Lower lobe of right lung (tissue), 2 donors: ENCODE data around the gene NDUFA8. TPM values are rescaled to one million over a fixed set of nuclear protein-coding genes. Genes with fewer than 3 reads are reported as not detected.

Source experiments
- ATAC-seq, 2 donors: fragments of 200-7000 bp; cut with Tn5 transposase; one replicate each; pipeline ENCODE4 v1.9.1; 2020 to 2022; ENCODE audit warnings: mild to moderate bottlenecking in 2 of 2, moderate library complexity in 2 of 2
- DNase-seq: peaks from one replicate; pipeline ENCODE4 v3.0.0-alpha.2; 2020
- H3K27ac ChIP-seq: fragments of 200-600 bp; one replicate; pipeline ENCODE4 v1.8.0; 2022
- H3K27me3 ChIP-seq: fragments of 200-600 bp; one replicate; pipeline ENCODE4 v1.8.0; 2022; ENCODE audit warnings: low read depth
- H3K36me3 ChIP-seq: fragments of 200-600 bp; one replicate; pipeline ENCODE4 v1.8.0; 2022; ENCODE audit warnings: mild to moderate bottlenecking
- H3K4me1 ChIP-seq: fragments of 200-600 bp; one replicate; pipeline ENCODE4 v1.8.0; 2022
- H3K4me3 ChIP-seq: fragments of 200-600 bp; one replicate; pipeline ENCODE4 v1.8.0; 2022; ENCODE audit warnings: mild to moderate bottlenecking
- H3K9me3 ChIP-seq: fragments of 200-600 bp; one replicate; pipeline ENCODE4 v1.8.0; 2022
- intact Hi-C: fragments of 100-400 bp; cut with DNase I; formaldehyde crosslinking; loops from one replicate; pipeline ENCODE4 v1.11.0; 2022
- total RNA-seq: library from RNA; stranded (reverse); fragmentation: NEBNext Ultra II Directional; extraction: Animal tissue kit (Norgen Biotek cat#: 25700); gene quantifications from one replicate; pipeline ENCODE4 v1.2.1, GENCODE V29; 2021
- TF ChIP-seq, protein P1 (sequence below): fragments of 200-600 bp; IDR thresholded peaks from one replicate; pipeline ENCODE4 v1.8.0; 2022; ENCODE audit warnings: antibody characterized with exemption, mild to moderate bottlenecking
- donor health status: DM: no; HTN: yes; CAD: no; lungs with severe emphysema.

Gene NDUFA8
- total RNA-seq, 1 donor from 2014 or later = 38.5 TPM

DNA sequence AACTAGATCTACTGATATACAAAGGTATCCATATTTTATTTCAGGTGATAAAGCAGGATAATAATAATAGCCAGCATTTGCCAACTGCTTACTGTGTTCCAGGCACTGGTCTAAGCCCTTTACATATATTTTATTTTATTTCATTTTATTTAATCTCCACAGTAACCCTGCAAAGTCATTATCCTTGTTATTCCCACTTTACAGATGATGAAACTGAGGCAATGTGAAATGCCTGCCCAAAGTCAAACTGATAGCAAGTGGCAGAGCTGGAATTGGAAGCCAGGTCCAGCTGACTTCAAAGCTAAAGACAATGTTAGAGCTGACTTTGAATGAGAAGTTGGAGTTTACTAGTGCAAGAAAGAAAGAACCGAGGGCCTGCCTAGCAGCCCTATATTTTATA is 25.0 kb upstream of the NDUFA8 start:
- intact Hi-C loops = no loop called here
- ATAC-seq (no peak), DNase-seq (no peak)
- Histone ChIP-seq H3K4me1 (no peaks in the 10 kb centered on the region), H3K27ac (no peak overlapping the region), H3K9me3 (no peaks in the 10 kb centered on the region), H3K4me3 (no peak overlapping the region), H3K27me3 (peaks cover 10% of the 10 kb centered on the region), H3K36me3 (no peaks in the 10 kb centered on the region)
- TF ChIP-seq, protein P1, sequence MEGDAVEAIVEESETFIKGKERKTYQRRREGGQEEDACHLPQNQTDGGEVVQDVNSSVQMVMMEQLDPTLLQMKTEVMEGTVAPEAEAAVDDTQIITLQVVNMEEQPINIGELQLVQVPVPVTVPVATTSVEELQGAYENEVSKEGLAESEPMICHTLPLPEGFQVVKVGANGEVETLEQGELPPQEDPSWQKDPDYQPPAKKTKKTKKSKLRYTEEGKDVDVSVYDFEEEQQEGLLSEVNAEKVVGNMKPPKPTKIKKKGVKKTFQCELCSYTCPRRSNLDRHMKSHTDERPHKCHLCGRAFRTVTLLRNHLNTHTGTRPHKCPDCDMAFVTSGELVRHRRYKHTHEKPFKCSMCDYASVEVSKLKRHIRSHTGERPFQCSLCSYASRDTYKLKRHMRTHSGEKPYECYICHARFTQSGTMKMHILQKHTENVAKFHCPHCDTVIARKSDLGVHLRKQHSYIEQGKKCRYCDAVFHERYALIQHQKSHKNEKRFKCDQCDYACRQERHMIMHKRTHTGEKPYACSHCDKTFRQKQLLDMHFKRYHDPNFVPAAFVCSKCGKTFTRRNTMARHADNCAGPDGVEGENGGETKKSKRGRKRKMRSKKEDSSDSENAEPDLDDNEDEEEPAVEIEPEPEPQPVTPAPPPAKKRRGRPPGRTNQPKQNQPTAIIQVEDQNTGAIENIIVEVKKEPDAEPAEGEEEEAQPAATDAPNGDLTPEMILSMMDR = no peak

DNA sequence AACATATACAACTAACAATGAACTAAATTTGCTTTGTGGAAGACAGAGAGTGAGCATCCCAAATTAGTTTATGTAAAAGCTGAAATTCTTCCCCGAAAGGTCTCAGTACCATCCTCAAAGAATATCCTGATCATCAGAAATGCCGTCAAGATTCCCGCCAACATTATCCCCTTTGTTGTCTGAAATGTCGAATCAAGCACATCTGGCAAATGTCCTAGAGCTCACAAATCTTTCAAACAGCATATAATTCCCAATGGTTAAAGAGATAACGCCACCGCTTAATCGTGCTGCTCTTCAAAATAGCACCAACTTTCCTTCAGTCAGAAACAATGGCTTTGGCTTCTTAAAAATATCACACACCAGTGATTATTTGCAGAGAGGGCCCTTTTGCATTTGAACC is 23.9 kb upstream of the NDUFA8 start:
- ATAC-seq (no peak), DNase-seq (no peak)
- TF ChIP-seq, protein P1 = no peak

DNA sequence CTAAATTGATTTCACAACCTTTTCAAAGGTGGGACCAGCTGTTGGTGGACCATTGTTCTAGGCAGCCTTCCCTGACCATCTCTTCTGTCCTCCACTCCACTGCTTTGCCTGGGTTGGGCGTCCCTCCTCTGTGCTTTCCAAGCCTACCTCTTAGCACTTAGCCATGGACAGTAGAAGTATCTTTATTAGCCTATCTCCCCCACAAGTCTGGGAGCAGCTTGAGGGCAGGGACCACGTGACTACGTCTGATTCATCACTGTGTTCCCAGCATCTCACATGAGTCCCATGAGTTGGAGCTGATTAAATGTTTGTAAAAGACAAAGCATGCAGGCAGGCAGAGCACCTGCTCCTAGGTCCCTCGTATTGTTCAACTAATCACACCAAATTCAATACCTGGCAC is 21.1 kb upstream of the NDUFA8 start:
- H3K27me3 ChIP-seq = peaks cover 10% of the 10 kb centered on the region
- H3K9me3 ChIP-seq = no peaks in the 10 kb centered on the region
- TF ChIP-seq, protein P1 = no peak
- H3K36me3 ChIP-seq = no peaks in the 10 kb centered on the region
- no peak overlapping the region for H3K4me3 ChIP-seq
- intact Hi-C loops = no loop called here
- DNase-seq = no peak
- ATAC-seq = no peak
- no peaks in the 10 kb centered on the region for H3K4me1 ChIP-seq
- no peak overlapping the region for H3K27ac ChIP-seq

More for the DNA sequence above, 23.9 kb upstream of the NDUFA8 start:
- Histone ChIP-seq H3K9me3 (no peaks in the 10 kb centered on the region), H3K27ac (no peak overlapping the region), H3K36me3 (no peaks in the 10 kb centered on the region), H3K4me1 (no peaks in the 10 kb centered on the region), H3K4me3 (no peak overlapping the region), H3K27me3 (peaks cover 10% of the 10 kb centered on the region)
- intact Hi-C loops = no loop called here

DNA sequence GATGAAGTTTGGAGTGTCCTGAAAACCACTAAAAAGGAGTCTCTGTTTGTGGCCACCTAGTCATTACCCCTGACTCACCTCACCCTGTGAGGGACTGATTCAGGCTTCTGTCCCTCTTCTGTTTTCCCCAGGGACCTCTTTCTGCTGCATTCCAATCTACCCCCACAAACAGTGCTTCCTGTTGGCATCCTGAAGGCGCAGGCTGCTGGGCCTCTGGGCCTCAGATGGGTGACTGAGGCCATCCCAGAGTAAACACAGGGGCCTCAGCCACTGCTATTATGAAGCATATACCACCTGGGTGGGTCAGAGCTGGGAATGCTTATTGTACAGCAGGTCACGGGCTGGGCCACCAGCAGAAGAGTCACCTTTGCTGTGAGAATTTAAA is 20.1 kb upstream of the NDUFA8 start:
- no peak for ATAC-seq
- Histone ChIP-seq H3K4me3 (no peak overlapping the region), H3K4me1 (no peaks in the 10 kb centered on the region), H3K27ac (no peak overlapping the region), H3K36me3 (no peaks in the 10 kb centered on the region), H3K27me3 (peaks cover 10% of the 10 kb centered on the region), H3K9me3 (no peaks in the 10 kb centered on the region)
- TF ChIP-seq, protein P1 = no peak
- no peak for DNase-seq
- intact Hi-C loops = no loop called here

DNA sequence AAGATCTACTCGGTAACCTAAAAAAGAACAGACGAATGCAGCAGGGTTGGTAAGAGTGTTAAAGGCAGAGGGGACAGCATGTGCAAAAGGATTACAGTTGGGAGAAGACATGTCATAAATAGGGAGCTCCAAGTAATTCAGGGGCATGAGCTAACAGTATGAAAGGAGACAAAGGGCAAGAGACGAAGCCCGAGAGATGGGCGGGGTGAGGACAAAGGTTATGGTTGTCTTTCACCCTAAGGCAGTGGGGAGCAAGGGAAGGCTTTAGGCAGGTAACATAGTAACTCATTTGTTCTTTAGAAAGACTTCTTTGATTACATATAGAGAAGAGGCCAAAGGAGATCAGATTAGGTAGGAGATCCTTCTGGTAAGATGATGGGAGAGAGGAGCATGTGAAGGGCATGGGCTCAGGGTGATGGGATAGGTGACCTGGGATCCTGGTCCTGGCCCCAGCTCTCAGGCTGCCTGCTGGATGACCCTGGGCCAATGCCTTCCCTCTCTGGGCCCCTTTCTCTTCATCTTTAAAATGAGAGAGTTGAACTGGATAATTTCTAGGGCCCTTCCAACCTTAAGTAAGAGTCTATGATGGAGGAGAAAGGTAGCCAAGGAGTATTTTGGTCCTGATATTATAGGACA is 19.6 kb upstream of the NDUFA8 start:
- Histone ChIP-seq H3K27ac (no peak overlapping the region), H3K9me3 (no peaks in the 10 kb centered on the region), H3K4me3 (no peak overlapping the region), H3K4me1 (no peaks in the 10 kb centered on the region), H3K36me3 (no peaks in the 10 kb centered on the region), H3K27me3 (peaks cover 10% of the 10 kb centered on the region)
- DNase-seq (no peak), ATAC-seq (no peak)
- TF ChIP-seq, protein P1 = no peak
- intact Hi-C loops = no loop called here
